Sciatic nerve (tissue), 2 donors: Measurements from ENCODE around the gene CHN2. TPM values are rescaled to one million over a fixed set of nuclear protein-coding genes. Genes with fewer than 3 reads are reported as not detected.

Experiments used
- ATAC-seq: fragments of 200-7000 bp; cut with Tn5 transposase; one replicate; pipeline ENCODE4 v1.9.1; 2020; ENCODE audit warnings: mild to moderate bottlenecking, moderate library complexity
- DNase-seq: peaks from one replicate; pipeline ENCODE4 v3.0.0-alpha.2; 2020; ENCODE audit warnings: low spot score
- intact Hi-C: fragments of 100-400 bp; cut with DNase I; formaldehyde crosslinking; loops from one replicate; pipeline ENCODE4 v1.14.2; 2022
- total RNA-seq: library from RNA; stranded (reverse); fragmentation: NEBNext Ultra II Directional; extraction: Animal tissue kit (Norgen Biotek cat#: 25700); gene quantifications from one replicate; pipeline ENCODE4 v1.2.1, GENCODE V29; 2021
- donor health status: DM: no; HTN: no; CAD: no.
- donor health status: DM: no; HTN: no; CAD: no.

Gene CHN2
- total RNA-seq, 1 donor from 2014 or later = 10.9 TPM

GRCh38 chr7:29396563-29396962 is 202.0 kb downstream of the CHN2 start:
- intact Hi-C loops = no loop called here
- no peak for ATAC-seq
- DNase-seq = no peak

- intact Hi-C loops = no loop called here
- ATAC-seq = no peak
- no peak for DNase-seq
Measured at GRCh38 chr7:29397398-29397797, 202.8 kb downstream of the CHN2 start.

GRCh38 chr7:29398011-29398410 is 203.4 kb downstream of the CHN2 start:
- ATAC-seq (no peak), DNase-seq (no peak)
- intact Hi-C loops = no loop called here

- intact Hi-C loops = loop anchor here (2.0 to 10.0 kb wide), 2 partner anchors 36 to 286 kb away; no protein-coding TSS in a partner anchor
- DNase-seq = no peak
- no peak for ATAC-seq
Measured at GRCh38 chr7:29400437-29400836, 205.9 kb downstream of the CHN2 start.

- DNase-seq (no peak), ATAC-seq (no peak)
- intact Hi-C loops = loop anchor here (2.0 to 10.0 kb wide), 2 partner anchors 37 to 287 kb away; no protein-coding TSS in a partner anchor
Measured at GRCh38 chr7:29401769-29402168, 207.2 kb downstream of the CHN2 start.

- intact Hi-C loops = loop anchor here (10.0 kb wide), 1 partner anchor 291 kb away; no protein-coding TSS in a partner anchor
- no peak for ATAC-seq
Measured at GRCh38 chr7:29405891-29406290, 211.3 kb downstream of the CHN2 start.

GRCh38 chr7:29406366-29406765 is 211.8 kb downstream of the CHN2 start:
- DNase-seq (no peak), ATAC-seq (no peak)
- intact Hi-C loops = loop anchor here (10.0 kb wide), 1 partner anchor 292 kb away; no protein-coding TSS in a partner anchor

More at GRCh38 chr7:29405891-29406290, 211.3 kb downstream of the CHN2 start:
- no peak for DNase-seq

- DNase-seq (peak; percentile 65), ATAC-seq (peak; percentile 74)
- intact Hi-C loops = loop anchor here (10.0 kb wide), 1 partner anchor 294 kb away; no protein-coding TSS in a partner anchor
Measured at GRCh38 chr7:29408841-29409243, 214.3 kb downstream of the CHN2 start.

GRCh38 chr7:29410996-29411395 is 216.4 kb downstream of the CHN2 start:
- intact Hi-C loops = no loop called here
- DNase-seq = no peak
- no peak for ATAC-seq

GRCh38 chr7:29412912-29413311 is 218.3 kb downstream of the CHN2 start:
- intact Hi-C loops = no loop called here
- DNase-seq (no peak), ATAC-seq (no peak)

GRCh38 chr7:29413626-29414136 is 219.1 kb downstream of the CHN2 start:
- DNase-seq = no peak
- intact Hi-C loops = no loop called here
- ATAC-seq = no peak

- DNase-seq (no peak), ATAC-seq (no peak)
- intact Hi-C loops = no loop called here
Measured at GRCh38 chr7:29414216-29414615, 219.6 kb downstream of the CHN2 start.

- intact Hi-C loops = loop anchor here (5.0 kb wide), 1 partner anchor 983 kb away; no protein-coding TSS in a partner anchor
- DNase-seq = no peak
- ATAC-seq = no peak
Measured at GRCh38 chr7:29415215-29415614, 220.6 kb downstream of the CHN2 start.

GRCh38 chr7:29416276-29416937 is 221.8 kb downstream of the CHN2 start:
- no peak for ATAC-seq
- DNase-seq = no peak
- intact Hi-C loops = loop anchor here (5.0 kb wide), 1 partner anchor 984 kb away; no protein-coding TSS in a partner anchor

GRCh38 chr7:29416938-29417305 is 222.3 kb downstream of the CHN2 start:
- no peak for DNase-seq
- intact Hi-C loops = loop anchor here (5.0 kb wide), 1 partner anchor 985 kb away; no protein-coding TSS in a partner anchor
- no peak for ATAC-seq

GRCh38 chr7:29418056-29418455 is 223.5 kb downstream of the CHN2 start:
- ATAC-seq (no peak), DNase-seq (no peak)
- intact Hi-C loops = loop anchor here (5.0 kb wide), 1 partner anchor 986 kb away; no protein-coding TSS in a partner anchor

GRCh38 chr7:29418651-29419050 is 224.1 kb downstream of the CHN2 start:
- intact Hi-C loops = loop anchor here (5.0 kb wide), 1 partner anchor 986 kb away; no protein-coding TSS in a partner anchor
- DNase-seq (no peak), ATAC-seq (no peak)

- no peak for ATAC-seq
- intact Hi-C loops = no loop called here
- no peak for DNase-seq
Measured at GRCh38 chr7:29420011-29420410, 225.4 kb downstream of the CHN2 start.

GRCh38 chr7:29421010-29421956 is 226.7 kb downstream of the CHN2 start:
- no peak for ATAC-seq
- DNase-seq = no peak
- intact Hi-C loops = no loop called here
